IMR-90 (cell line): ENCODE measurements around the gene RUNX2.

Source experiments
- BHLHE40 ChIP-seq: fragments of 150-350 bp; IDR thresholded peaks from 2 replicates; pipeline ENCODE4 v1.6.1; 2016; ENCODE audit warnings: mild to moderate bottlenecking, low read depth, low read length
- CEBPB ChIP-seq: IDR thresholded peaks from 2 replicates; pipeline ENCODE4 v1.6.1; 2012; ENCODE audit warnings: low read depth, low read length, improper control_type of control experiment
- CHD1 ChIP-seq: IDR thresholded peaks from 2 replicates; pipeline ENCODE4 v1.6.1; 2012; ENCODE audit warnings: low read depth, low read length, improper control_type of control experiment
- FOS ChIP-seq: fragments of 150-350 bp; IDR thresholded peaks from 2 replicates; pipeline ENCODE4 v1.6.1; 2016; ENCODE audit warnings: low read depth, low read length
- MAFK ChIP-seq: IDR thresholded peaks from 2 replicates; pipeline ENCODE4 v1.6.1; 2012; ENCODE audit warnings: low read depth, low read length, improper control_type of control experiment
- NFE2L2 ChIP-seq: fragments of 150-350 bp; IDR thresholded peaks from 2 replicates; pipeline ENCODE4 v1.6.1; 2016; ENCODE audit warnings: low read depth, mild to moderate bottlenecking, low read length
- POLR2A ChIP-seq: IDR thresholded peaks from 2 replicates; pipeline ENCODE4 v1.6.1; 2012; ENCODE audit warnings: mild to moderate bottlenecking, low read depth, low read length
- RAD21 ChIP-seq: IDR thresholded peaks from 2 replicates; pipeline ENCODE4 v1.6.1; 2012; ENCODE audit warnings: low read length, improper control_type of control experiment
- RCOR1 ChIP-seq: IDR thresholded peaks from 2 replicates; pipeline ENCODE4 v1.6.1; 2012; ENCODE audit warnings: mild to moderate bottlenecking, low read length, improper control_type of control experiment; ENCODE audit not compliant: insufficient replicate concordance
- RFX5 ChIP-seq: IDR thresholded peaks from 2 replicates; pipeline ENCODE4 v1.8.0; 2012; ENCODE audit warnings: low read depth, mild to moderate bottlenecking, low read length, moderate library complexity
- SMC3 ChIP-seq: fragments of 150-350 bp; IDR thresholded peaks from 2 replicates; pipeline ENCODE4 v1.6.1; 2016; ENCODE audit warnings: low read depth, mild to moderate bottlenecking, antibody characterized with exemption, low read length, moderate library complexity
- TF ChIP-seq, protein P1 (sequence below): conservative IDR thresholded peaks from 2 replicates; pipeline ENCODE4 v1.5.1; 2012; ENCODE audit warnings: mild to moderate bottlenecking, low read depth, low read length, improper control_type of control experiment
- TF ChIP-seq, protein P2 (sequence below): fragments of 150-350 bp; IDR thresholded peaks from 2 replicates; pipeline ENCODE4 v1.6.1; 2017; ENCODE audit warnings: mild to moderate bottlenecking, antibody characterized with exemption, low read length, low read depth
- TF ChIP-seq, protein P3 (sequence below): fragments of 150-350 bp; IDR thresholded peaks from 2 replicates; pipeline ENCODE4 v1.6.1; 2016; ENCODE audit warnings: low read depth, mild to moderate bottlenecking, low read length, moderate library complexity, borderline replicate concordance

DNA sequence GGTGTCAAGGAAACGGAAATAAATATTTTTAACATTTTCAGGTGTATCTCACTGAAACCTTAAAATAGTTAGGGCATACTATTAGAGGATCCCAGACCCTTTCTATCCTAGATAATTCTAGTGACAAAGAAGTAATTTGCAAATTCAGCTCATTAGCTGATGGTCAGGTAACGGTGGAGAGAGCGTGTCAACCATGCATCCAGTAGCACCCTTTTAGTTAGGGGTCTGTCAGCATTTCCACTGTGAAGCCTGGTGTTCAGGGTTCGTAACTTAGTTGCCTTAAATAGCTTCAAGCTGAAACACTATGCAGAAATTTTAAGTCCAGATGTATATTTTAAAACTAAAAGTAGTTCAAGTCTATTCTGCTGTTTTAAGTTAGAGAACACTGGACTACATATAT lies 98.1 kb downstream of the RUNX2 start:
- TF ChIP-seq RFX5 (no peak), POLR2A (no peak), NFE2L2 (no peak), CHD1 (no peak), CEBPB (no peak), MAFK (no peak), SMC3 (no peak), FOS (no peak), BHLHE40 (no peak), RAD21 (no peak), RCOR1 (no peak)
- TF ChIP-seq, protein P1, sequence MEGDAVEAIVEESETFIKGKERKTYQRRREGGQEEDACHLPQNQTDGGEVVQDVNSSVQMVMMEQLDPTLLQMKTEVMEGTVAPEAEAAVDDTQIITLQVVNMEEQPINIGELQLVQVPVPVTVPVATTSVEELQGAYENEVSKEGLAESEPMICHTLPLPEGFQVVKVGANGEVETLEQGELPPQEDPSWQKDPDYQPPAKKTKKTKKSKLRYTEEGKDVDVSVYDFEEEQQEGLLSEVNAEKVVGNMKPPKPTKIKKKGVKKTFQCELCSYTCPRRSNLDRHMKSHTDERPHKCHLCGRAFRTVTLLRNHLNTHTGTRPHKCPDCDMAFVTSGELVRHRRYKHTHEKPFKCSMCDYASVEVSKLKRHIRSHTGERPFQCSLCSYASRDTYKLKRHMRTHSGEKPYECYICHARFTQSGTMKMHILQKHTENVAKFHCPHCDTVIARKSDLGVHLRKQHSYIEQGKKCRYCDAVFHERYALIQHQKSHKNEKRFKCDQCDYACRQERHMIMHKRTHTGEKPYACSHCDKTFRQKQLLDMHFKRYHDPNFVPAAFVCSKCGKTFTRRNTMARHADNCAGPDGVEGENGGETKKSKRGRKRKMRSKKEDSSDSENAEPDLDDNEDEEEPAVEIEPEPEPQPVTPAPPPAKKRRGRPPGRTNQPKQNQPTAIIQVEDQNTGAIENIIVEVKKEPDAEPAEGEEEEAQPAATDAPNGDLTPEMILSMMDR = no peak
- TF ChIP-seq, protein P2, sequence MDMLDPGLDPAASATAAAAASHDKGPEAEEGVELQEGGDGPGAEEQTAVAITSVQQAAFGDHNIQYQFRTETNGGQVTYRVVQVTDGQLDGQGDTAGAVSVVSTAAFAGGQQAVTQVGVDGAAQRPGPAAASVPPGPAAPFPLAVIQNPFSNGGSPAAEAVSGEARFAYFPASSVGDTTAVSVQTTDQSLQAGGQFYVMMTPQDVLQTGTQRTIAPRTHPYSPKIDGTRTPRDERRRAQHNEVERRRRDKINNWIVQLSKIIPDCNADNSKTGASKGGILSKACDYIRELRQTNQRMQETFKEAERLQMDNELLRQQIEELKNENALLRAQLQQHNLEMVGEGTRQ = no peak
- TF ChIP-seq, protein P3, sequence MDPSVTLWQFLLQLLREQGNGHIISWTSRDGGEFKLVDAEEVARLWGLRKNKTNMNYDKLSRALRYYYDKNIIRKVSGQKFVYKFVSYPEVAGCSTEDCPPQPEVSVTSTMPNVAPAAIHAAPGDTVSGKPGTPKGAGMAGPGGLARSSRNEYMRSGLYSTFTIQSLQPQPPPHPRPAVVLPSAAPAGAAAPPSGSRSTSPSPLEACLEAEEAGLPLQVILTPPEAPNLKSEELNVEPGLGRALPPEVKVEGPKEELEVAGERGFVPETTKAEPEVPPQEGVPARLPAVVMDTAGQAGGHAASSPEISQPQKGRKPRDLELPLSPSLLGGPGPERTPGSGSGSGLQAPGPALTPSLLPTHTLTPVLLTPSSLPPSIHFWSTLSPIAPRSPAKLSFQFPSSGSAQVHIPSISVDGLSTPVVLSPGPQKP = no peak
